Measurements from ENCODE around the gene LAMC1.

GRCh38 chr1:183163316-183163715, 140.1 kb downstream of the LAMC1 start:
- TF ChIP-seq CHD1 (IDR thresholded peaks at IDR 0.05; ENCODE audit: low read depth, low read length), result no peak
- TF ChIP-seq MAFK (IDR thresholded peaks at IDR 0.05; ENCODE audit: low read depth, low read length), result no peak
- TF ChIP-seq POLR2A (IDR thresholded peaks at IDR 0.05; ENCODE audit: low read depth, low read length), result no peak
- no peak for TF ChIP-seq CTCF (conservative IDR thresholded peaks at IDR 0.05; ENCODE audit: low read depth, low read length)
- TF ChIP-seq MXI1 (IDR thresholded peaks at IDR 0.05; ENCODE audit: borderline replicate concordance, low read depth, low read length), result no peak
- TF ChIP-seq RCOR1 (IDR thresholded peaks at IDR 0.05; ENCODE audit: insufficient replicate concordance, low read length), result peak; percentile 49
- no peak for TF ChIP-seq SMC3 (IDR thresholded peaks at IDR 0.05; ENCODE audit: low read depth, low read length)
- no peak for TF ChIP-seq MAZ (IDR thresholded peaks at IDR 0.05; ENCODE audit: borderline replicate concordance, low read depth, low read length)
- no peak for TF ChIP-seq NFE2L2 (IDR thresholded peaks at IDR 0.05; ENCODE audit: low read depth, low read length)
- peak; percentile 9; the same call in 1 of the 2 replicates for TF ChIP-seq CEBPB (IDR thresholded peaks at IDR 0.05; ENCODE audit: low read depth, low read length)
- no peak for TF ChIP-seq RAD21 (IDR thresholded peaks at IDR 0.05; ENCODE audit: low read length)
- TF ChIP-seq, protein P1, sequence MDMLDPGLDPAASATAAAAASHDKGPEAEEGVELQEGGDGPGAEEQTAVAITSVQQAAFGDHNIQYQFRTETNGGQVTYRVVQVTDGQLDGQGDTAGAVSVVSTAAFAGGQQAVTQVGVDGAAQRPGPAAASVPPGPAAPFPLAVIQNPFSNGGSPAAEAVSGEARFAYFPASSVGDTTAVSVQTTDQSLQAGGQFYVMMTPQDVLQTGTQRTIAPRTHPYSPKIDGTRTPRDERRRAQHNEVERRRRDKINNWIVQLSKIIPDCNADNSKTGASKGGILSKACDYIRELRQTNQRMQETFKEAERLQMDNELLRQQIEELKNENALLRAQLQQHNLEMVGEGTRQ (IDR thresholded peaks at IDR 0.05; ENCODE audit: low read depth, low read length), result no peak

Data from IMR-90 (cell line).